ENCODE measurements around the gene CWC22. TPM values are rescaled to one million over a fixed set of nuclear protein-coding genes. Genes with fewer than 3 reads are reported as not detected.

The CWC22 gene
- total RNA-seq, 3 donors from 2014 or later (not counting 1 experiment from before 2014, with no cell fraction given) = 14.9 to 20.3 (median 16.1) TPM

DNA sequence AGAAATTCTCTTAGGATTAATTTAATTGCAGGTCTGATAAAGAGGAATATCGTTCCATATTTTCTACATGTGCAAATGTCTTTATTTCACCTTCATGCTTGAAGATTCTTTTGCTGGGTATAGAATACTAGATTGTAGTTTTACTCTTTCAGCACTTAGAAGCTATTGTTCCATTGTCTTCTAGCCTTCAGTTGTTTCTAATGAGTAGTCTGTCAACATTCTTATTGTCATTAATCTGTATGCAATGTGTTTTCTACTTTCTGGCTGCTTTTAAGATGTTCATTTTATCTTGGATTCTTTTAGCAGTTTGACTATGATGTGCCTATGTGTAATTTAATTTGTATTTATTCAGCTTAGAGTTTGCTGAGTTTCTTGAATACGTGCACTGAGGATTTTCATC lies 81.4 kb downstream of the CWC22 start:
- DNase-seq = no peak

DNA sequence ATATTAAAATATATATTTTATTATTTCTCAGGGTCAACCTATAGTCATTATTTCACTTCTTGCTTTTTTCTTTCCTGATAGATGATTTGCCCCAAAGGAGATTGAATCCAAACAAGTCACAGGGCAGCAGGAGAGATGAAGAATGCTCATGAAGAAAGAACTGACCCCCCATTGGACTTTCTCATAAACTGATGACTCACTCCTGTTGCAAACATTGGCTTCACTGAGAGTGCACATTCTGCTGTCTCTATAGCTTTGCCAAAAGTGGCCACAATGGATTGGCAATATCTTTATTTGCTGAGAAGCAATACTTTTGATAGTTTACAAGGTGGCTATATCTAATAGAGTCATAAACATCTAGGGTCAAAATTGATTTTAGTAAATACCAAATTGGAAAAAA lies 89.8 kb downstream of the CWC22 start:
- Histone ChIP-seq H3K4me1 (ENCODE audit: control insufficient read depth, insufficient read depth, low read length) (no peaks in the 10 kb centered on the region), H3K27ac (ENCODE audit: low read length) (no peak overlapping the region), H3K4me3 (ENCODE audit: low read length) (no peak overlapping the region), H3K9me3 (ENCODE audit: control insufficient read depth, insufficient read depth, low read length) (no peaks in the 10 kb centered on the region), H3K27me3 (ENCODE audit: control insufficient read depth, insufficient read depth, low read length) (no peaks in the 10 kb centered on the region), H3K36me3 (ENCODE audit: control insufficient read depth, insufficient read depth, low read length) (no peaks in the 10 kb centered on the region)
- Mint-ChIP-seq H3K27me3 (ENCODE audit: low read depth in 2 of 2) (no peaks in the 10 kb centered on the region), H3K36me3 (no peaks in the 10 kb centered on the region), H3K4me3 (no peak overlapping the region), H3K4me1 (no peaks in the 10 kb centered on the region), H3K9me3 (no peaks in the 10 kb centered on the region), H3K27ac (no peak overlapping the region)
- no peak for DNase-seq
- TF ChIP-seq, protein P1, sequence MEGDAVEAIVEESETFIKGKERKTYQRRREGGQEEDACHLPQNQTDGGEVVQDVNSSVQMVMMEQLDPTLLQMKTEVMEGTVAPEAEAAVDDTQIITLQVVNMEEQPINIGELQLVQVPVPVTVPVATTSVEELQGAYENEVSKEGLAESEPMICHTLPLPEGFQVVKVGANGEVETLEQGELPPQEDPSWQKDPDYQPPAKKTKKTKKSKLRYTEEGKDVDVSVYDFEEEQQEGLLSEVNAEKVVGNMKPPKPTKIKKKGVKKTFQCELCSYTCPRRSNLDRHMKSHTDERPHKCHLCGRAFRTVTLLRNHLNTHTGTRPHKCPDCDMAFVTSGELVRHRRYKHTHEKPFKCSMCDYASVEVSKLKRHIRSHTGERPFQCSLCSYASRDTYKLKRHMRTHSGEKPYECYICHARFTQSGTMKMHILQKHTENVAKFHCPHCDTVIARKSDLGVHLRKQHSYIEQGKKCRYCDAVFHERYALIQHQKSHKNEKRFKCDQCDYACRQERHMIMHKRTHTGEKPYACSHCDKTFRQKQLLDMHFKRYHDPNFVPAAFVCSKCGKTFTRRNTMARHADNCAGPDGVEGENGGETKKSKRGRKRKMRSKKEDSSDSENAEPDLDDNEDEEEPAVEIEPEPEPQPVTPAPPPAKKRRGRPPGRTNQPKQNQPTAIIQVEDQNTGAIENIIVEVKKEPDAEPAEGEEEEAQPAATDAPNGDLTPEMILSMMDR (IDR thresholded peaks at IDR 0.05) = no peak
- ATAC-seq = no peak
- intact Hi-C loops (cut with micrococcal nuclease) = no loop called here

More for the DNA sequence above, 81.4 kb downstream of the CWC22 start:
- peaks cover 11 to 18% of the 10 kb centered on the region in 2 donors for H3K9me3 Mint-ChIP-seq
- intact Hi-C loops (cut with micrococcal nuclease) = no loop called here
- ATAC-seq = no peak
- H3K4me1 ChIP-seq (ENCODE audit: control insufficient read depth, insufficient read depth, low read length) = no peaks in the 10 kb centered on the region
- H3K36me3 Mint-ChIP-seq = peaks cover 34% of the 10 kb centered on the region
- TF ChIP-seq, protein P1 (IDR thresholded peaks at IDR 0.05) = no peak
- H3K27me3 Mint-ChIP-seq (ENCODE audit: low read depth in 2 of 2) = no peaks in the 10 kb centered on the region
- H3K27me3 ChIP-seq (ENCODE audit: control insufficient read depth, insufficient read depth, low read length) = no peaks in the 10 kb centered on the region
- no CpG with 5 or more reads among the region's 2 CpGs for WGBS (ENCODE audit: insufficient coverage)
- no peak overlapping the region for H3K27ac ChIP-seq (ENCODE audit: low read length)
- H3K9me3 ChIP-seq (ENCODE audit: control insufficient read depth, insufficient read depth, low read length) = peaks cover 11% of the 10 kb centered on the region
- no peaks in the 10 kb centered on the region for H3K4me1 Mint-ChIP-seq
- no peak overlapping the region for H3K4me3 ChIP-seq (ENCODE audit: low read length)
- no peak overlapping the region for H3K4me3 Mint-ChIP-seq
- H3K36me3 ChIP-seq (ENCODE audit: control insufficient read depth, insufficient read depth, low read length) = no peaks in the 10 kb centered on the region
- H3K27ac Mint-ChIP-seq = no peak overlapping the region

- H3K4me1 ChIP-seq (ENCODE audit: control insufficient read depth, insufficient read depth, low read length) = no peaks in the 10 kb centered on the region
- Mint-ChIP-seq H3K27me3 (ENCODE audit: low read depth in 2 of 2) (no peaks in the 10 kb centered on the region), H3K4me3 (no peak overlapping the region), H3K9me3 (no peaks in the 10 kb centered on the region), H3K36me3 (no peaks in the 10 kb centered on the region), H3K4me1 (no peaks in the 10 kb centered on the region), H3K27ac (no peak overlapping the region)
- H3K9me3 ChIP-seq (ENCODE audit: control insufficient read depth, insufficient read depth, low read length) = no peaks in the 10 kb centered on the region
- ATAC-seq (no peak), DNase-seq (no peak)
- no peaks in the 10 kb centered on the region for H3K36me3 ChIP-seq (ENCODE audit: control insufficient read depth, insufficient read depth, low read length)
- intact Hi-C loops (cut with micrococcal nuclease) = no loop called here
- TF ChIP-seq, protein P1 (IDR thresholded peaks at IDR 0.05) = no peak
- H3K27ac ChIP-seq (ENCODE audit: low read length) = no peak overlapping the region
- H3K27me3 ChIP-seq (ENCODE audit: control insufficient read depth, insufficient read depth, low read length) = no peaks in the 10 kb centered on the region
- H3K4me3 ChIP-seq (ENCODE audit: low read length) = no peak overlapping the region
- WGBS (ENCODE audit: insufficient coverage) = no CpG with 5 or more reads among the region's 1 CpG
Observed at GRCh38 chr2:179915395-179915992, 91.6 kb downstream of the CWC22 start.

- no peaks in the 10 kb centered on the region for H3K27me3 ChIP-seq (ENCODE audit: control insufficient read depth, insufficient read depth, low read length)
- H3K27ac Mint-ChIP-seq = no peak overlapping the region
- H3K4me3 ChIP-seq (ENCODE audit: low read length) = no peak overlapping the region
- H3K9me3 Mint-ChIP-seq = no peaks in the 10 kb centered on the region
- WGBS (ENCODE audit: insufficient coverage) = 76% methylated on average over 3 of the region's 4 CpGs
- TF ChIP-seq, protein P1 (IDR thresholded peaks at IDR 0.05) = no peak
- H3K27ac ChIP-seq (ENCODE audit: low read length) = no peak overlapping the region
- no peak overlapping the region for H3K4me3 Mint-ChIP-seq
- no peaks in the 10 kb centered on the region for H3K4me1 Mint-ChIP-seq
- no peaks in the 10 kb centered on the region for H3K36me3 Mint-ChIP-seq
- DNase-seq = no peak
- H3K27me3 Mint-ChIP-seq (ENCODE audit: low read depth in 2 of 2) = no peaks in the 10 kb centered on the region
- H3K9me3 ChIP-seq (ENCODE audit: control insufficient read depth, insufficient read depth, low read length) = no peaks in the 10 kb centered on the region
- H3K4me1 ChIP-seq (ENCODE audit: control insufficient read depth, insufficient read depth, low read length) = no peaks in the 10 kb centered on the region
- intact Hi-C loops (cut with micrococcal nuclease) = no loop called here
- no peak for ATAC-seq
- no peaks in the 10 kb centered on the region for H3K36me3 ChIP-seq (ENCODE audit: control insufficient read depth, insufficient read depth, low read length)
Observed at GRCh38 chr2:179913809-179914208, 93.3 kb downstream of the CWC22 start.

Data from natural killer cell (primary cell).